Ishikawa (cell line): ENCODE results near the gene PLCB3.
A peak's percentile ranks its signal among the peaks of the same experiment; 100 is the strongest.

Experiments
- CEBPB ChIP-seq: IDR thresholded peaks from 2 replicates; pipeline ENCODE4 v1.6.1; 2012
- CREB1 ChIP-seq: IDR thresholded peaks from 2 replicates; pipeline ENCODE4 v1.6.1; 2012; ENCODE audit warnings: low read depth
- EGR1 ChIP-seq: IDR thresholded peaks from 2 replicates; pipeline ENCODE4 v1.6.1; 2012
- EP300 ChIP-seq: IDR thresholded peaks from 2 replicates; pipeline ENCODE4 v1.6.1; 2012; ENCODE audit warnings: borderline replicate concordance
- FOXM1 ChIP-seq: IDR thresholded peaks from 2 replicates; pipeline ENCODE4 v1.6.1; 2012; ENCODE audit warnings: low read depth, borderline replicate concordance
- NFIC ChIP-seq: IDR thresholded peaks from 2 replicates; pipeline ENCODE4 v1.6.1; 2012
- RAD21 ChIP-seq: IDR thresholded peaks from 2 replicates; pipeline ENCODE4 v1.6.1; 2012; ENCODE audit warnings: low read depth
- TAF1 ChIP-seq: IDR thresholded peaks from 2 replicates; pipeline ENCODE4 v1.6.1; 2012; ENCODE audit warnings: low read depth, mild to moderate bottlenecking
- TCF12 ChIP-seq: IDR thresholded peaks from 2 replicates; pipeline ENCODE4 v1.6.1; 2012; ENCODE audit warnings: low read depth
- TEAD4 ChIP-seq: IDR thresholded peaks from 2 replicates; pipeline ENCODE4 v1.6.1; 2012
- YY1 ChIP-seq: IDR thresholded peaks from 2 replicates; pipeline ENCODE4 v1.6.1; 2012; ENCODE audit warnings: low read depth
- ZBTB7A ChIP-seq: IDR thresholded peaks from 2 replicates; pipeline ENCODE4 v1.6.1; 2012; ENCODE audit warnings: low read depth
- TF ChIP-seq, protein P1 (sequence below): IDR thresholded peaks from 2 replicates; pipeline ENCODE4 v1.6.1; 2012
- TF ChIP-seq, protein P2 (sequence below): IDR thresholded peaks from 2 replicates; pipeline ENCODE4 v1.6.1; 2012
- TF ChIP-seq, protein P3 (sequence below): IDR thresholded peaks from 2 replicates; pipeline ENCODE4 v1.6.1; 2012; ENCODE audit warnings: low read depth, mild to moderate bottlenecking

The PLCB3 gene

DNA sequence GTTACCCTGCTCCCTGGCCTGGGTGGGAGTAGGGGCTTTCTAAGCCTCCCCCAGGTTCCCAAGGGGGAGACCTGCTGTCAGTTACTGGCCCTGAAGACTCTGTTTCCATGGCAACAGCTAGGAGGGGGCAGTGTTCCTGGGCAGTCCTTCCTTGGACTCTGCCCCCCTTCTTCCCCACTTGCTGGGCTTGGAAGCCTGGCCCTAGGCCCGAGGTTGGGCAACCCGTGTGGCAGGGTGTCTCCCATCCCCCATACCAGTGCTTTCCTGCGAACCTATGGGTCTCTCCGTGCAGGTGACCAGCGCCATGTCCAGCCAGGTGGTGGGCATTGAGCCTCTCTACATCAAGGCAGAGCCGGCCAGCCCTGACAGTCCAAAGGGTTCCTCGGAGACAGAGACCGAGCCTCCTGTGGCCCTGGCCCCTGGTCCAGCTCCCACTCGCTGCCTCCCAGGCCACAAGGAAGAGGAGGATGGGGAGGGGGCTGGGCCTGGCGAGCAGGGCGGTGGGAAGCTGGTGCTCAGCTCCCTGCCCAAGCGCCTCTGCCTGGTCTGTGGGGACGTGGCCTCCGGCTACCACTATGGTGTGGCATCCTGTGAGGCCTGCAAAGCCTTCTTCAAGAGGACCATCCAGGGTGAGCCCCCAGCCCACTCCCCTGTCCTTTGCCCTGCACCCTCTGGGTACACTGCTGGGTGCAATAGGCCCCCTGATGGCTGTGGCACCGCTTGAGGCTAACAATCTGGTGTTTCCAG, 55.7 kb downstream of the PLCB3 start:
- TF ChIP-seq CEBPB (peak; percentile 56; the same call in 1 of the 2 replicates), YY1 (no peak)

DNA sequence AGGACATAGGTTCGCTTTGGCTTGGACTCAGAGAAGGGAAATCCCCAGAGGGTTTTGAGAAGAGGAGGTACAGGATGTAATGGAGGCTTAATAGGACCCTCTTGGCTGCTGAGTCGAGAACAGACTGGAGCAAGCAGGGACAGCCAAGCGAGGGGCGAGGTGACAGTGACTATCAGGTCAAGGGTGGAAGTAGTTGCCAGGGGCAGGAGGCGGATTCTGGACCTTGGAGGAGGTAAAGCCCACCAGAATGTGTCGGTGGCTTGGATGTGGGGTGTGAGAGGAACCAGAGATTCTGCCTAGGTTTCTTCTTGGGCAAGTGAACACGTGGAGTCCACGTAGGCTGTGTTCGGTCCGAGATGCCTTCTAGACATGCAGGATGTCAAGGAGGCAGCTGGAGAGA, 61.6 kb downstream of the PLCB3 start:
- TF ChIP-seq, protein P1, sequence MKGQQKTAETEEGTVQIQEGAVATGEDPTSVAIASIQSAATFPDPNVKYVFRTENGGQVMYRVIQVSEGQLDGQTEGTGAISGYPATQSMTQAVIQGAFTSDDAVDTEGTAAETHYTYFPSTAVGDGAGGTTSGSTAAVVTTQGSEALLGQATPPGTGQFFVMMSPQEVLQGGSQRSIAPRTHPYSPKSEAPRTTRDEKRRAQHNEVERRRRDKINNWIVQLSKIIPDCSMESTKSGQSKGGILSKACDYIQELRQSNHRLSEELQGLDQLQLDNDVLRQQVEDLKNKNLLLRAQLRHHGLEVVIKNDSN: no peak
- TF ChIP-seq TCF12 (no peak), RAD21 (no peak)

DNA sequence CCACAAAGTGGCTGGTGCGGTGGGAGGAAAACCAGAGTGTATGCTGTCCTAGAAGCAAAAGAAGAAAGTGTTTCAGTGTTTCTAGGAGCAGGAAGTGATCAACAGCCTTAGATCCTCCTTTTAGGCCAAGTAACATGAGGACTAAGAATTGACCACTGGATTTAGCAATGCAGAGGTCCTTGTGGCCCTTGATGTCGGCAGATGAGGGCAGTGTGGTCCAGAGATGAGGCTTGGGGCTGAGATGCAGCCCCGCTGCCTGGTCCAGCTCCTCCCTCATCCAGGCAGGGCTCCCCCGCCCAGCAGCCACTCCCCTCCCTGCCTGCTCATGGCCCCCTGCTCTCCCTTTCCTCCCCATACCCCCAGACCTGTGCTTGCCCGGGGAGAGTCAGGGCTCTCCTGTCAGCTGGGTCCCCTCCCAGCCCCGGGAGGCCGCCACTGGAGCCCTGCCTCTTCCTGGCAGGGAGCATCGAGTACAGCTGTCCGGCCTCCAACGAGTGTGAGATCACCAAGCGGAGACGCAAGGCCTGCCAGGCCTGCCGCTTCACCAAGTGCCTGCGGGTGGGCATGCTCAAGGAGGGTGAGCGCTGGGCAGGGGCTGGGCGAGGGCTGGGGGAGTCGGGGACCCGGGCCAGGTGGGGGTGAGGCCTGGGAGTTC, 62.3 kb downstream of the PLCB3 start:
- TF ChIP-seq TCF12 (no peak), YY1 (no peak), TAF1 (no peak), FOXM1 (no peak), TEAD4 (no peak), RAD21 (no peak), NFIC (no peak), ZBTB7A (no peak), CEBPB (no peak), EGR1 (no peak), CREB1 (no peak), EP300 (no peak)
- TF ChIP-seq, protein P1: no peak
- TF ChIP-seq, protein P2, sequence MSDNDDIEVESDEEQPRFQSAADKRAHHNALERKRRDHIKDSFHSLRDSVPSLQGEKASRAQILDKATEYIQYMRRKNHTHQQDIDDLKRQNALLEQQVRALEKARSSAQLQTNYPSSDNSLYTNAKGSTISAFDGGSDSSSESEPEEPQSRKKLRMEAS: no peak
- TF ChIP-seq, protein P3, sequence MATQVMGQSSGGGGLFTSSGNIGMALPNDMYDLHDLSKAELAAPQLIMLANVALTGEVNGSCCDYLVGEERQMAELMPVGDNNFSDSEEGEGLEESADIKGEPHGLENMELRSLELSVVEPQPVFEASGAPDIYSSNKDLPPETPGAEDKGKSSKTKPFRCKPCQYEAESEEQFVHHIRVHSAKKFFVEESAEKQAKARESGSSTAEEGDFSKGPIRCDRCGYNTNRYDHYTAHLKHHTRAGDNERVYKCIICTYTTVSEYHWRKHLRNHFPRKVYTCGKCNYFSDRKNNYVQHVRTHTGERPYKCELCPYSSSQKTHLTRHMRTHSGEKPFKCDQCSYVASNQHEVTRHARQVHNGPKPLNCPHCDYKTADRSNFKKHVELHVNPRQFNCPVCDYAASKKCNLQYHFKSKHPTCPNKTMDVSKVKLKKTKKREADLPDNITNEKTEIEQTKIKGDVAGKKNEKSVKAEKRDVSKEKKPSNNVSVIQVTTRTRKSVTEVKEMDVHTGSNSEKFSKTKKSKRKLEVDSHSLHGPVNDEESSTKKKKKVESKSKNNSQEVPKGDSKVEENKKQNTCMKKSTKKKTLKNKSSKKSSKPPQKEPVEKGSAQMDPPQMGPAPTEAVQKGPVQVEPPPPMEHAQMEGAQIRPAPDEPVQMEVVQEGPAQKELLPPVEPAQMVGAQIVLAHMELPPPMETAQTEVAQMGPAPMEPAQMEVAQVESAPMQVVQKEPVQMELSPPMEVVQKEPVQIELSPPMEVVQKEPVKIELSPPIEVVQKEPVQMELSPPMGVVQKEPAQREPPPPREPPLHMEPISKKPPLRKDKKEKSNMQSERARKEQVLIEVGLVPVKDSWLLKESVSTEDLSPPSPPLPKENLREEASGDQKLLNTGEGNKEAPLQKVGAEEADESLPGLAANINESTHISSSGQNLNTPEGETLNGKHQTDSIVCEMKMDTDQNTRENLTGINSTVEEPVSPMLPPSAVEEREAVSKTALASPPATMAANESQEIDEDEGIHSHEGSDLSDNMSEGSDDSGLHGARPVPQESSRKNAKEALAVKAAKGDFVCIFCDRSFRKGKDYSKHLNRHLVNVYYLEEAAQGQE: no peak

DNA sequence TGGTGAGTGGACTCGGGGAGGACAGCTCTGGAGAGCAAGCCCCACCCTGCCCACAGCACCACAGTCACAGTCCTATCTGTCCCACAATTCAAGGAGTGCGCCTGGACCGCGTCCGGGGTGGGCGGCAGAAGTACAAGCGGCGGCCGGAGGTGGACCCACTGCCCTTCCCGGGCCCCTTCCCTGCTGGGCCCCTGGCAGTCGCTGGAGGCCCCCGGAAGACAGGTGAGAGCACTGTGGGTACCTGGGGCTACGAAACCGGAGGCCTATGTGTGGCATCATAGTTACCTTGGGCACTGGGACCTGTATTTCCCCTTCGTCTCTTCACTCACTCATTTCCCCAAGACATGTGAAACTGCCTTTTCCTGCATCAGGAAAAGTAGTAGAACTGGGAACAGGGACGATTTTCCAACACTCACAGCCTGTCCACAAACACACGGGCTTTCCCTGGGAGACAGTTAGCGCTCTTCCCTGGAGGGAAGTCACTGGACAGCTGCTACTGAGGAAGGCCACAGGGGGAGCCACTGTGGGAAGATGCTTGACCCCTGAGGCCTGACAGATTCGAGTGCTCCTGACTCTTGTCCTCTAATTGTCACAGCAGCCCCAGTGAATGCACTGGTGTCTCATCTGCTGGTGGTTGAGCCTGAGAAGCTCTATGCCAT, 62.9 kb downstream of the PLCB3 start:
- TF ChIP-seq CREB1: no peak
- no peak for TF ChIP-seq TCF12
- TF ChIP-seq RAD21: no peak
- TF ChIP-seq, protein P3: no peak
- TF ChIP-seq, protein P2: no peak
- TF ChIP-seq, protein P1: no peak
- no peak for TF ChIP-seq FOXM1
- no peak for TF ChIP-seq ZBTB7A
- TF ChIP-seq EGR1: no peak
- no peak for TF ChIP-seq NFIC
- TF ChIP-seq YY1: no peak
- no peak for TF ChIP-seq TEAD4
- no peak for TF ChIP-seq EP300
- no peak for TF ChIP-seq TAF1
- TF ChIP-seq CEBPB: no peak

DNA sequence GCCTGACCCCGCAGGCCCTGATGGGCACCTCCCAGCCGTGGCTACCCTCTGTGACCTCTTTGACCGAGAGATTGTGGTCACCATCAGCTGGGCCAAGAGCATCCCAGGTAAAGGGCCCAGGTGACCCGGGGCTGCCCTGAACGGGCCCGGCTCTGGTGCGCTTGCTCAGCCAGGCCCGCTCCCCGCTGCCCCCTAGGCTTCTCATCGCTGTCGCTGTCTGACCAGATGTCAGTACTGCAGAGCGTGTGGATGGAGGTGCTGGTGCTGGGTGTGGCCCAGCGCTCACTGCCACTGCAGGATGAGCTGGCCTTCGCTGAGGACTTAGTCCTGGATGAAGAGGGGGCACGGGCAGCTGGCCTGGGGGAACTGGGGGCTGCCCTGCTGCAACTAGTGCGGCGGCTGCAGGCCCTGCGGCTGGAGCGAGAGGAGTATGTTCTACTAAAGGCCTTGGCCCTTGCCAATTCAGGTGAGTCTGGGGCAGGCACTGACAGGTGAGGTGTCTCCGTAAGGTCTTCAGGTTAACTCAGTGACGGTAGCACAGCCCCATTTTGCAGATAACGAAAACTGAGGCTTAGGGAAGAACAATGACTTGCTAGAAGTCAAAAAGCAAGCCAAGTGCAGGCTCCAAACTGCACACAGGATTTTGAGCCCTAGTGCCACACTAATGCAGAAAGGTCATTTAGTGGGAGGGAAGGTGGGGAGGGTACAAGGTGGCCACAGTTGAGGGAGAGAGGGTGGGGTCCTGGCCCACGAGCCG, 63.7 kb downstream of the PLCB3 start:
- TF ChIP-seq ZBTB7A (no peak), TAF1 (no peak), TCF12 (no peak), CREB1 (no peak), RAD21 (no peak), EGR1 (no peak), TEAD4 (no peak), FOXM1 (no peak), EP300 (no peak), CEBPB (no peak), NFIC (no peak), YY1 (no peak)
- TF ChIP-seq, protein P2: no peak
- TF ChIP-seq, protein P1: no peak
- TF ChIP-seq, protein P3: no peak
